GM12878 (cell line): ENCODE measurements around the gene THSD4. TPM values are rescaled to one million over a fixed set of nuclear protein-coding genes. Genes with fewer than 3 reads are reported as not detected.

ENCODE experiments used
- ATAC-seq: fragments of 200-7000 bp; cut with Tn5 transposase; 3 replicates; pipeline ENCODE4 v1.9.1; 2020; ENCODE audit warnings: mild to moderate bottlenecking, moderate library complexity
- BruUV-seq: library from RNA; stranded (reverse); fragments of 400-500 nt; replicated peaks from 2 replicates; lab custom pipeline; 2021; lab: Mats Ljungman, UMichigan
- CTCF ChIA-PET: fragments of 300-600 bp; sonication (Branson Sonifier 250); formaldehyde crosslinking; extraction: SDS; loops from one replicate; lab custom pipeline; 2021; ENCODE audit warnings: inconsistent platforms; lab: Yijun Ruan, JAX
- POLR2A ChIA-PET: fragments of 350-600 bp; formaldehyde crosslinking; extraction: SDS; loops from one replicate; lab custom pipeline; 2021; ENCODE audit warnings: inconsistent platforms; lab: Charles Lee
- RAD21 ChIA-PET: fragments of 300-600 bp; sonication (Branson Sonifier 250); formaldehyde crosslinking; loops from one replicate; lab custom pipeline; 2023; ENCODE audit warnings: antibody characterized with exemption; ENCODE audit not compliant: unreplicated experiment; lab: Charles Lee
- SMC1A ChIA-PET: fragments of 300-600 bp; sonication (Branson Sonifier 250); formaldehyde crosslinking; loops from one replicate; lab custom pipeline; 2023; ENCODE audit not compliant: unreplicated experiment, uncharacterized antibody; lab: Charles Lee
- DNase-seq: peaks from one replicate; pipeline ENCODE4 v3.0.0-alpha.2; 2011; ENCODE audit warnings: low read depth, low spot score
- FAIRE-seq: peaks from 3 replicates; lab custom pipeline; 2011; peaks lifted over from hg19 to GRCh38; lab: Jason Lieb, UNC
- H2AFZ ChIP-seq: 2 replicates; pipeline ENCODE4 v1.6.0; 2011; ENCODE audit warnings: low read depth, low read length, control low read depth; ENCODE audit not compliant: control insufficient read depth
- H3K27ac ChIP-seq: 2 replicates; pipeline ENCODE4 v1.5.1; 2011; ENCODE audit warnings: control low read depth; ENCODE audit not compliant: control insufficient read depth, insufficient read depth
- H3K27me3 ChIP-seq, 2 experiments: replicated peaks in 1 of 2; 2 replicates each; pipeline versions ENCODE4 v1.6.0 to v1.6.1; 2011; ENCODE audit warnings: low read length in 1 of 2; ENCODE audit not compliant: control insufficient read depth in 2 of 2, insufficient read depth in 2 of 2
- H3K36me3 ChIP-seq, 2 experiments: 2 replicates each; pipeline ENCODE4 v1.5.1; 2011; ENCODE audit warnings: low read length in 1 of 2; ENCODE audit not compliant: control insufficient read depth in 2 of 2, insufficient read depth in 2 of 2
- H3K4me1 ChIP-seq: 2 replicates; pipeline ENCODE4 v1.6.1; 2011; ENCODE audit warnings: mild to moderate bottlenecking, low read length, moderate library complexity, mixed read lengths; ENCODE audit not compliant: control insufficient read depth, insufficient read depth
- H3K4me2 ChIP-seq: 2 replicates; pipeline ENCODE4 v1.6.0; 2011; ENCODE audit warnings: control low read depth; ENCODE audit not compliant: control insufficient read depth, insufficient read depth
- H3K4me3 ChIP-seq: fragments of 200-600 bp; sonication (generic); 2 replicates; pipeline ENCODE4 v1.5.1; 2016
- H3K79me2 ChIP-seq: 2 replicates; pipeline ENCODE4 v1.6.0; 2011; ENCODE audit warnings: low read length; ENCODE audit not compliant: control insufficient read depth, insufficient read depth
- H3K9ac ChIP-seq: 2 replicates; pipeline ENCODE4 v1.8.0; 2011; ENCODE audit warnings: low read length, control low read depth, mixed read lengths; ENCODE audit not compliant: control insufficient read depth, insufficient read depth
- H3K9me3 ChIP-seq: replicated peaks from 3 replicates; pipeline ENCODE4 v1.5.1; 2011; ENCODE audit warnings: mild to moderate bottlenecking, low read length; ENCODE audit not compliant: control insufficient read depth, insufficient read depth
- H4K20me1 ChIP-seq: 2 replicates; pipeline ENCODE4 v1.6.0; 2011; ENCODE audit not compliant: control insufficient read depth, insufficient read depth
- CREB1 ChIP-seq: IDR thresholded peaks from 2 replicates; pipeline ENCODE4 v1.6.1; 2012; ENCODE audit warnings: low read depth, mild to moderate bottlenecking, inconsistent platforms
- E2F8 ChIP-seq: fragments of 450-650 bp; IDR thresholded peaks from 2 replicates; pipeline ENCODE4 v1.6.1; 2018; ENCODE audit warnings: mild to moderate bottlenecking, low read depth, moderate library complexity; ENCODE audit not compliant: partially characterized antibody
- EGR1 ChIP-seq, 2 experiments: IDR thresholded peaks; 1 replicate in 1 of 2; 2 replicates in 1 of 2; pipeline ENCODE4 v1.6.1; 2011 to 2012; ENCODE audit warnings: low read depth in 2 of 2, low read length in 2 of 2, borderline replicate concordance in 1 of 2, mild to moderate bottlenecking in 1 of 2, moderate library complexity in 1 of 2
- EP300 ChIP-seq, 2 experiments: fragments of 150-350 bp in 1 of 2; IDR thresholded peaks; 2 replicates each; pipeline ENCODE4 v1.6.1; 2011 to 2012; ENCODE audit warnings: low read depth in 2 of 2, low read length in 2 of 2, borderline replicate concordance in 1 of 2, improper control_type of control experiment in 1 of 2, inconsistent platforms in 1 of 2; ENCODE audit not compliant: control insufficient read depth in 1 of 2
- GABPA ChIP-seq: IDR thresholded peaks from 2 replicates; pipeline ENCODE4 v1.6.1; 2014; ENCODE audit warnings: antibody characterized with exemption, low read depth, mild to moderate bottlenecking, inconsistent platforms
- GATAD2B ChIP-seq: fragments of 450-650 bp; conservative IDR thresholded peaks from 2 replicates; pipeline ENCODE4 v1.6.1; 2017; ENCODE audit warnings: low read depth, mild to moderate bottlenecking, moderate library complexity
- MXI1 ChIP-seq: fragments of 150-350 bp; IDR thresholded peaks from 2 replicates; pipeline ENCODE4 v1.6.1; 2011; ENCODE audit warnings: low read depth, mild to moderate bottlenecking, inconsistent platforms, low read length, improper control_type of control experiment
- PML ChIP-seq: IDR thresholded peaks from 2 replicates; pipeline ENCODE4 v1.6.1; 2012; ENCODE audit warnings: low read length, inconsistent platforms
- ZBTB11 ChIP-seq: fragments of 450-650 bp; formaldehyde crosslinking; IDR thresholded peaks from 2 replicates; pipeline ENCODE4 v1.5.0; 2022; ENCODE audit warnings: mild to moderate bottlenecking, missing genetic modification characterization
- WGBS: methylation state at CpG from one replicate; pipeline ENCODE4 v1.1.6; 2016; ENCODE audit warnings: low lambda C conversion rate; ENCODE audit not compliant: insufficient replicate concordance, insufficient coverage; ENCODE audit errors: missing lambda C conversion rate; 5-methylcytosine and 5-hydroxymethylcytosine counted together
- in situ Hi-C: fragments of 300-500 bp; cut with MboI; formaldehyde crosslinking; loops from 9 replicates; pipeline ENCODE4 v1.14.3; 2018; ENCODE audit warnings: mixed read lengths
- intact Hi-C: fragments of 100-400 bp; cut with micrococcal nuclease; formaldehyde crosslinking; loops from one replicate; pipeline ENCODE4 v1.14.2; 2022; ENCODE audit not compliant: unreplicated experiment
- polyA plus RNA-seq, 11 experiments: library from polyadenylated mRNA; depleted of rRNA in 4 of 11; unstranded in 6 of 11; stranded (reverse) in 5 of 11; fragments of >200 nt; fragmentation: Nextera tagmentation in 4 of 11; fragmentation: Illumina TruSeq in 1 of 11; extraction: Ambion mirVana in 4 of 11; extraction: Trizol in 1 of 11; gene quantifications; 1 replicate in 1 of 11; 2 replicates in 10 of 11; pipeline versions ENCODE4 v1.2.1 to v1.2.3, GENCODE V29; 2011 to 2016; ENCODE audit warnings: inconsistent platforms in 2 of 11, missing spikeins in 2 of 11, low read depth in 1 of 11
- total RNA-seq, 4 experiments: library from RNA; depleted of rRNA in 3 of 4; stranded (reverse); fragments of >200 nt in 3 of 4; fragmentation: Illumina TruSeq in 1 of 4; extraction: Trizol in 1 of 4; gene quantifications; 2 replicates each; pipeline versions ENCODE4 v1.2.1 to v1.2.3, GENCODE V29; 2013 to 2021

THSD4 gene
- total and polyA plus RNA-seq, 10 of the 15 experiments (the other 5 are each of a cell fraction or from before 2014, with no cell fraction given) = 0.04 to 0.13 (median 0.05) TPM; not detected in 7

GRCh38 chr15:71666763-71667620 is 551.7 kb downstream of the THSD4 start (continued):
- no peak for TF ChIP-seq E2F8
- TF ChIP-seq EP300 (IDR thresholded peaks at IDR 0.05; ENCODE audit: borderline replicate concordance in 1 of 2, control insufficient read depth in 1 of 2, low read depth in 2 of 2, low read length in 2 of 2) = no peak

- no peak overlapping the region for H2AFZ ChIP-seq
- POLR2A ChIA-PET = no interaction called here
- no peaks in the 10 kb centered on the region for H3K79me2 ChIP-seq
- in situ Hi-C loops = no loop called here
- no peak overlapping the region for H3K4me2 ChIP-seq
- no peak overlapping the region for H3K9ac ChIP-seq
- DNase-seq = no peak
- CTCF ChIA-PET = no interaction called here
- intact Hi-C loops = no loop called here
- SMC1A ChIA-PET = no interaction called here
- RAD21 ChIA-PET = no interaction called here
- TF ChIP-seq MXI1 (no peak), PML (no peak), GATAD2B (no peak), GABPA (no peak), EGR1 (IDR thresholded peaks at IDR 0.05; ENCODE audit: borderline replicate concordance in 1 of 2, low read depth in 2 of 2, low read length in 2 of 2) (no peak), ZBTB11 (CRISPR knock-in tag) (no peak), CREB1 (no peak)
- no peaks in the 10 kb centered on the region for H3K36me3 ChIP-seq
- no TSS peak for BruUV-seq
- H3K27ac ChIP-seq = no peak overlapping the region
- H3K9me3 ChIP-seq = no peaks in the 10 kb centered on the region
- H4K20me1 ChIP-seq = no peaks in the 10 kb centered on the region
- WGBS = 5% methylated on average over 4 of the region's 4 CpGs
- H3K4me1 ChIP-seq = no peaks in the 10 kb centered on the region
- H3K27me3 ChIP-seq = no peaks in the 10 kb centered on the region; a peak in 1 of 4 replicates
- no peak overlapping the region for H3K4me3 ChIP-seq
- no peak for ATAC-seq
- FAIRE-seq = no peak
Measured at GRCh38 chr15:71669688-71670087, 554.4 kb downstream of the THSD4 start.
